HG03045 (cell line): Measurements from ENCODE around the gene LRRC73.
"Not testable (repeated sequence)": the region's sequence is repeated elsewhere in the genome, so short reads cannot be mapped to it uniquely, and the experiment has no call there.

Experiments used
- ATAC-seq: cut with Tn5 transposase; IDR thresholded peaks from one replicate; pipeline ENCODE4 v1.9.1; 2021; ENCODE audit warnings: mild to moderate bottlenecking, moderate library complexity; ENCODE audit not compliant: unreplicated experiment

LRRC73 gene

GRCh38 chr6:43511824-43512415 lies 1.8 kb upstream of the LRRC73 start:
- ATAC-seq: no peak

- no peak for ATAC-seq
These were observed 649 bp upstream of the LRRC73 start for GRCh38 chr6:43510827-43511163.

DNA sequence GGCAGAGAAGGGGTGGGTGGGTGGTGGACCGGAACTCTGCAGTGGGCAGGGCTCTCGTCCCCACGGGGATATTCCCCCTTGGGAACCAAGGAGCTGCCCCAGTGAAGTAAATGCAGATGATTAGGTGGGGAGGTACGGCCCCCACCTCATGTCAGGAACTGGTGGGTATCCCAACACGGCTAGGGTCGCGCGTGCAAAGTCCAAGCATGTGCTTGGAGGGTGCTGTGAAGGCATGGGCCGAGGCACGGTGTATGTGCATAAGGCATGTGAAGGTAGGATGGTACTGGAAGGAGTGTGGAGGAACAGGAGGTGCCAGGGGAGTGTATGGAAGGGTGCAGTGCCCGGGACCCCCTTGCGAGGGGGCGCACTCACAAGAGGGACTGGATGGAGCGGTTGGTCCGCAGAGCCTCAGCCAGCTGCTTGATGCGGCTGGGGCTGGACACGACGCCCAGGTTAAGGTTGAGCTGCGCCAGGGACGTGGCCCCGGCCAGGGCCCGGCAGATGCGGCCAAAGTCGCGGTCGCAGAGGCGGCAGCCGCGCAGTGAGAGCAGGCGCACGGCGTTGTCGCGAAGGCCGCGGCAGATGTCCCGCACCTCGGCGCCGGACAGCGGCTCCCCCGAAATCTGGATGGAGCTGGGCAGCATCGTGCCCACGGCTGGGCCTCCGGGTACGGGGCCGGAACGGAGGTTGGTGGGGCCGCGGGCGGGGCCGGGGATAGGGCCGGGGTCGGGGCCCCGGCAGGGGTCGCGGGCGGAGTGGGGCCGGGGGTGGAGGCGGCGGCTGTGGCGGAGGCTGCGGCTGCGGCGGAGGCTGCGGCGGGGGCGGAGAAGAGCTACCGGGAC lies 783 bp downstream of the LRRC73 start:
- ATAC-seq: peak; percentile 8

- ATAC-seq: no peak
These were observed 1.5 kb downstream of the LRRC73 start for GRCh38 chr6:43508481-43509141.

- peak; percentile 37 for ATAC-seq
These were observed 3.3 kb downstream of the LRRC73 start for GRCh38 chr6:43506667-43507471.

DNA sequence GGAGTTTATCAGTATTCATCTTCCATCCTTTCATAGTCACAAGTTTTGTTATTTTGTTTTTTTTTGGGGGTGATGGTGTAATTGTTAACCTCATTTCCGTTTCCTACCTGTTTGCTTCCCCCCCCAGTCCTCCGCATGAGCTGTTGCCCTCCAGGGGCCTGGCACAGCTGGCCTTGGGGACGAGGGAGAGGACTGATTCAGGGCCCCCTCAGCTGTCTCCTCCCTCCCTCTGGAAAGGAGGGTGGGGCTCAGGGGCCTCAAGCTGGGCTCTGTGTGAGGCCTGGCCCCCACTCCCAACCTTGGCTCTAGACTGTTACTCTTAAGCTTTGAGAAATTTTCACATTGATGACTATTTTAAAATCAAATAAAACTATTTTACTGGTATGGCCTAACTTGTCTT lies 4.0 kb downstream of the LRRC73 start:
- no peak for ATAC-seq

- ATAC-seq: no peak
These were observed 4.4 kb downstream of the LRRC73 start for GRCh38 chr6:43505718-43506117.

- no peak for ATAC-seq
These were observed 5.2 kb downstream of the LRRC73 start for GRCh38 chr6:43504756-43505593.

DNA sequence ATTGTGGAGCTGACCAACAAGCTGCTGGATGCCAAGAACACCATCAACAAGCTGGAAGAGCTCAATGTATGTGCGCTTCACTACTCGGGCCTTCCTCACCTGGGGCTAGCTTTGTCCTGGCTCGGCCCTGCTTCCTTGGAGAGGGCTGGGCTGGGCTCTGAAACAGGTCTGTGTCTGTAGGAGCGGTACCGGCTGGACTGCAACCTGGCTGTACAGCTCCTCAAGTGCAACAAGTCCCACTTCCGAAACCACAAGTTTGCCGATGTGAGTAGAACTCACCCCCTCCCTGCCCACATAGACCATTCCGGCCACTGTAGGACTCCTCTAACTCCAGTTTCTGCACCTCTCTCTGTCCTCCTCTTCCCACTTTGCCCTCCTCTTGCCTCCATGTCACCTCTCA lies 6.7 kb downstream of the LRRC73 start:
- no peak for ATAC-seq

DNA sequence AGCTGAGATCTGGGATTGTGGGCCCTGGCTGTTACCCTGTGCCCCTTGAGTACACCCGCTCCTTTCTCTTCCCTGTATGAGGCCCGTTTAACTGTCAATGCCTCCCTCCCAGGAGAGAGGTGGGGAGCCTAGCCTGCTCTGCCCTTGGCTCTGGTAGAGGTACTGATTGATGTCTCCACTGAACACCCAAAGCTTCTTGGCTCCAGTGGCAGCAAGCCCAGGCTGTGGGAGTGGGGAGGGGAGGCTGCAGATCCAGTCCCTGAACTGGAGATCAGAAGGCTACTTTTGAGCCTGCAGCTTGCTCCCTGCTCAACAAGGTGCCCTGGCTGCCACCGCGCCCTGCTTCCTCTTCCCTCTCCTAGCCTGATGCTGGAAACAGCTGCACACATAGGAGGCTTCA lies 7.5 kb downstream of the LRRC73 start:
- no peak for ATAC-seq

GRCh38 chr6:43500921-43501320 lies 9.2 kb downstream of the LRRC73 start:
- no peak for ATAC-seq

- no peak for ATAC-seq
These were observed 10.9 kb downstream of the LRRC73 start for GRCh38 chr6:43499028-43499815.

DNA sequence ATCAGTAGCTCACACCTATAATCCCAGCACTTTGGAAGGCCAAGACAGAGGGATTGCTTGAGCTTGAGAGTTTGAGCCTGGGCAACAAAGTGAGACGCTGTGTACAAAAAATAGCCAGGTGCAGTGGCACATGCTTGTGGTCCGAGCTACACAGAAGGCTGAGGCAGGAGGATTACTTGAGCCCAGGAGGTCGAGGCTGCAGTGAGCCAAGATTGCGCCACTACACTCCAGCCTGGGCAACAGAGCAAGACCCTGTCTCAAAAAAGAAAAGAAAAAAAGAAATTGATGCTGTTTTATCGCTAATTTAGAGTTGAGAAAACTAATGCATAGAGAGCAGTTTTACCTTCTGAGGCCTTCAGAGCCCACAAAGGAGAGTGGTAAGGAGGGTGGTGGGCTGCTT lies 11.9 kb downstream of the LRRC73 start:
- not testable (repeated sequence) for ATAC-seq

GRCh38 chr6:43497689-43498088 lies 12.5 kb downstream of the LRRC73 start:
- ATAC-seq: no peak

GRCh38 chr6:43497129-43497396 lies 13.1 kb downstream of the LRRC73 start:
- ATAC-seq: no peak

DNA sequence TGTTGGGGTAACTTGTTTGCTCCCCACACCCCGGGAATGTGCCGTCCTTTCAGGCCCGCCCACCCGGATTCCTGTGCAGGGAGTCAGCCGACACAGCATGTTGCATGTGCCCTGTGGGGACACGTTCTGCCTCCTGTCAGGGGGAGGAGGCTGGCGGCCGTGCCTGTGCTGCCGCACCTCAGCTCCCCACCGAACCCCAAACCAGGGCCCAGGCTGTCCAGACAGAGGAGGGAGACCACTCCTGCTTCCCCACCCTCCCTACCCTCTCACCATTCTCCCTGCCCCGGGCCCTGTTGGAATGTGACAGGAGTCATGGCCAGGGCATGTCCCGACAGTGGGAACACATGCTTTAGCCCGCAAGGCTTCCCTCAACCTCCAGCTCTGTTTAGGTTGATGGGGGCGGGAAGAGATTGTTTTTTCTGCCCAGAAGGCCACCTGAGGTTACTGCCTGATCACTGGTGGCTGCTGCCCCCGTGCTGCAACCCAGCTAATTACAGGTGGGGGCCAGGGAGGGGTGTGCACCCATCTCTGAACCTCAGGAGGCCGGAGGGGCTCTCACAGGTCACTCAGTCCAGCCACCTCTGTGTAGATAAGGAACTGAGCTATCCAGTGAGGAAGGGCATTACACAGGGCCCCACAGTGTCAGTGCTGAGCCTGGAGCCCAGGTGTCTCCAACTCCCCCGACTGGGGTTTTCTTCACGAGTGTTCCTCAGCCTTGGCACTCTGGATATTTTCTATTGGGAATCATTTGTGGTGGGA lies 13.6 kb downstream of the LRRC73 start:
- ATAC-seq: no peak

DNA sequence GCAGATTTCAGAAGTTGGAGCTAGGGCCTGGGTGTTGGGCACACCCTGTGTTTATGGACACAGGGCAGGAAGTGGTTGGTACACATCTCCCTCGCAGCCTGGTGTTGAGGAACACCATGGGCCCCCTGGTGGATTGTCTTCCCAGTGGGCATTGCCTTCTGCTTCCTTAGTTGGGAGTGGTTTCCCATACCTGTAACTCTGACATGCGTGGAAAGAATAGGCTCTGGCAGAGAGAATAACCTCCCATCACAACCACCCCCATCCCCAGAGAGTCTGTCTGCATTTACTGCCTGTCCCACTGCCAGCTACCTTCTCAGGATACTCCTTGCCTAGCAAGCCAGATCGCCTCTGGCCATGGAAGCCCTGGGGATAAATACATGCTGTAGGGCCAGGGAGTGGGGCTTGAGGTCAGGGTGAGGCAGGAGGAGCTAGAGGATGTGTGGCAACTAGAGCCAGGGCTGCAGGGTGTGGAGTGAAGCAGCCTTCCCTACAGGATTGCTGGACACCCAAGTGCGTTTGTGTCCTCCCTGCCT lies 14.7 kb downstream of the LRRC73 start:
- ATAC-seq: no peak

DNA sequence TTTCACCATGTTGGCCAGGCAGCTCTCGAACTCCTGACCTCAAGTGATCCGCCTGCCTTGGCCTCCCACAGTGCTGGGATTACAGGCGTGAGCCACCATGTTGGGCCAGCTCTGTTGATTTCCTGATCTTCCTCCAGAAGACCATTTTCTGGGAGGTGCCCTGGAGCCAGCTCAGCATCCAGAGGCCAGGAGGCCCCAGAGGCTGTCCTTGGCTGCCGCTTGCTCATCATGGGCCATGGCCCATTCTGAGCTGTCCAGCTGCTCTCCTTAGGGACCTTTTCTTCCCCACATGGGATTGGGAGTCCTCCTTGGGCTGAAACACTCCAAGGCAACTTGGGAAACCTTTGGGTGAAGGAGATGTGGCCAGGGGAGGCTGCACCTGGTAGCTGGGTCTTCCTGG lies 15.4 kb downstream of the LRRC73 start:
- ATAC-seq: no peak

DNA sequence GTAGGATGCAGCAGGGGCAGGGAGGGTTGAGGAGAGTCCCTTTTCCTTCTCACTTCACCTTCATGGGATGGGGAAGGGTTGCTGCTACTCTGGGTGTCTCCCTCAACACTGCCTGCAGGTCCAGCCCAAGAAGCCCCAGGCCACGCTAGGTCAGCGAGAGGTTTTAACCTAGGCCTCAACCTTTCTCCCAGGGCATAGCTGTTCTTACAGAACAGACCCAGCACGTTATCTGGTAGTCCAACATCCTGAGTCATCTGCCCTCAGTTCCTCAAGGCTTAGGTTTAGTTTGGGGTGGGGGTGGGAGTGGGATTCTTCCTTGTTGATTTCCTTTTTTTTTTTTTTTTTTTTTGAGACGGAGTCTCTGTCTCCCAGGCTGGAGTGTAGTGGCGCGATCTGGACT lies 15.8 kb downstream of the LRRC73 start:
- no peak for ATAC-seq
